Thyroid gland (tissue), 4 donors: ENCODE data around the gene HOATZ. TPM values are rescaled to one million over a fixed set of nuclear protein-coding genes. Genes with fewer than 3 reads are reported as not detected.

Source experiments
- DNase-seq, 2 donors: peaks; one replicate each; pipeline ENCODE4 v3.0.0-alpha.2; 2019
- H3K27ac ChIP-seq, 3 donors: fragments of 200-600 bp; sonication (generic); 1 replicate in 2 of 3; 2 replicates in 1 of 3; pipeline ENCODE4 v1.5.1; 2016 to 2019; ENCODE audit warnings: mild to moderate bottlenecking in 1 of 3, moderate library complexity in 1 of 3
- H3K27me3 ChIP-seq: fragments of 200-600 bp; sonication (generic); one replicate; pipeline ENCODE4 v1.5.1; 2019
- H3K36me3 ChIP-seq, 2 donors: fragments of 200-600 bp; sonication (generic); one replicate each; pipeline ENCODE4 v1.5.1; 2016 to 2019
- H3K4me1 ChIP-seq, 2 donors: fragments of 200-600 bp; sonication (generic); one replicate each; pipeline ENCODE4 v1.5.1; 2017 to 2019
- H3K4me3 ChIP-seq, 3 donors: fragments of 200-600 bp; sonication (generic); replicated peaks in 1 of 3; 1 replicate in 2 of 3; 2 replicates in 1 of 3; pipeline ENCODE4 v1.5.1; 2016; ENCODE audit warnings: mild to moderate bottlenecking in 1 of 3
- H3K9me3 ChIP-seq: fragments of 200-600 bp; sonication (generic); one replicate; pipeline ENCODE4 v1.5.1; 2017
- CTCF ChIP-seq, 6 experiments: fragments of 200-600 bp in 3 of 6; fragments of 450-650 bp in 3 of 6; sonication (generic) in 3 of 6; IDR thresholded peaks; one replicate each; pipeline ENCODE4 v1.5.1; 2016 to 2019; ENCODE audit warnings: antibody characterized with exemption in 6 of 6, mild to moderate bottlenecking in 2 of 6, inconsistent platforms in 1 of 6, moderate library complexity in 1 of 6
- POLR2A ChIP-seq, 2 donors: fragments of 450-650 bp; IDR thresholded peaks; one replicate each; pipeline ENCODE4 v1.6.1; 2017; ENCODE audit warnings: antibody characterized with exemption in 2 of 2, mild to moderate bottlenecking in 2 of 2, moderate library complexity in 1 of 2
- WGBS, 2 donors: methylation state at CpG; one replicate each; pipeline ENCODE4 v1.1.5; 2017; 5-methylcytosine and 5-hydroxymethylcytosine counted together
- intact Hi-C: fragments of 100-400 bp; cut with DNase I; formaldehyde crosslinking; loops from one replicate; pipeline ENCODE4 v1.15.1; 2023
- total RNA-seq, 4 donors: library from RNA; depleted of rRNA; stranded (reverse); fragments of >200 nt; gene quantifications; one replicate each; pipeline ENCODE4 v1.2.3, GENCODE V29; 2016

The HOATZ gene
- total RNA-seq, 4 donors from 2014 or later: not detected

- H3K4me1 ChIP-seq: no peaks in the 10 kb centered on the region
- no peak for TF ChIP-seq POLR2A (IDR thresholded peaks at IDR 0.05)
- TF ChIP-seq CTCF (IDR thresholded peaks at IDR 0.05): no peak
- no peaks in the 10 kb centered on the region for H3K27me3 ChIP-seq
- H3K27ac ChIP-seq: no peak overlapping the region
- H3K36me3 ChIP-seq: no peaks in the 10 kb centered on the region
- no peak overlapping the region for H3K4me3 ChIP-seq
- 80% methylated on average over 9 of the region's 9 CpGs for WGBS, 2 donors
- DNase-seq: no peak
- intact Hi-C loops: no loop called here
- no peaks in the 10 kb centered on the region for H3K9me3 ChIP-seq
Observed at GRCh38 chr11:111531687-111532364, 17.2 kb downstream of the HOATZ start.

GRCh38 chr11:111532365-111532709 is 17.8 kb downstream of the HOATZ start:
- WGBS, 2 donors: 82 to 85% methylated on average over 5 of the region's 5 CpGs
- Histone ChIP-seq H3K27ac (no peak overlapping the region), H3K27me3 (no peaks in the 10 kb centered on the region), H3K9me3 (no peaks in the 10 kb centered on the region), H3K4me3 (no peak overlapping the region), H3K4me1 (no peaks in the 10 kb centered on the region), H3K36me3 (no peaks in the 10 kb centered on the region)
- TF ChIP-seq POLR2A (IDR thresholded peaks at IDR 0.05) (no peak), CTCF (IDR thresholded peaks at IDR 0.05) (no peak)
- intact Hi-C loops: no loop called here
- DNase-seq: no peak

GRCh38 chr11:111535281-111535680 is 20.7 kb downstream of the HOATZ start:
- DNase-seq: no peak
- TF ChIP-seq POLR2A (IDR thresholded peaks at IDR 0.05): no peak
- no peak for TF ChIP-seq CTCF (IDR thresholded peaks at IDR 0.05)
- Histone ChIP-seq H3K27me3 (no peaks in the 10 kb centered on the region), H3K4me3 (no peak overlapping the region), H3K27ac (no peak overlapping the region), H3K4me1 (peaks cover 7 to 14% of the 10 kb centered on the region in 2 donors), H3K9me3 (no peaks in the 10 kb centered on the region), H3K36me3 (no peaks in the 10 kb centered on the region)
- intact Hi-C loops: no loop called here
- WGBS, 2 donors: 86 to 91% methylated on average over 6 of the region's 6 CpGs

- intact Hi-C loops: no loop called here
- H3K36me3 ChIP-seq: no peaks in the 10 kb centered on the region
- whole genome bisulfite sequencing, 2 donors: 80 to 86% methylated on average over 3 of the region's 3 CpGs
Observed at GRCh38 chr11:111537336-111537860, 22.8 kb downstream of the HOATZ start.

More at GRCh38 chr11:111537336-111537860, 22.8 kb downstream of the HOATZ start:
- H3K9me3 ChIP-seq: no peaks in the 10 kb centered on the region
- no peak for TF ChIP-seq CTCF (IDR thresholded peaks at IDR 0.05)
- no peak for TF ChIP-seq POLR2A (IDR thresholded peaks at IDR 0.05)
- H3K4me3 ChIP-seq: no peak overlapping the region
- no peak overlapping the region for H3K27ac ChIP-seq
- no peaks in the 10 kb centered on the region for H3K27me3 ChIP-seq
- peaks cover 8 to 20% of the 10 kb centered on the region in 2 donors for H3K4me1 ChIP-seq
- no peak for DNase-seq
